Hepatocyte (in vitro differentiated cells): ENCODE results near the gene CDC42EP2.

Experiments used
- CTCF ChIP-seq: fragments of 200-600 bp; sonication (generic); IDR thresholded peaks from 2 replicates; pipeline ENCODE4 v1.5.1; 2016; ENCODE audit warnings: antibody characterized with exemption, mild to moderate bottlenecking; ENCODE audit not compliant: poor library complexity
- EZH2phosphoT487 ChIP-seq: fragments of 200-600 bp; sonication (generic); IDR thresholded peaks from one replicate; pipeline ENCODE4 v1.6.1; 2018; ENCODE audit warnings: antibody characterized with exemption, mild to moderate bottlenecking, low read depth, moderate library complexity; ENCODE audit not compliant: unreplicated experiment, severe bottlenecking

DNA sequence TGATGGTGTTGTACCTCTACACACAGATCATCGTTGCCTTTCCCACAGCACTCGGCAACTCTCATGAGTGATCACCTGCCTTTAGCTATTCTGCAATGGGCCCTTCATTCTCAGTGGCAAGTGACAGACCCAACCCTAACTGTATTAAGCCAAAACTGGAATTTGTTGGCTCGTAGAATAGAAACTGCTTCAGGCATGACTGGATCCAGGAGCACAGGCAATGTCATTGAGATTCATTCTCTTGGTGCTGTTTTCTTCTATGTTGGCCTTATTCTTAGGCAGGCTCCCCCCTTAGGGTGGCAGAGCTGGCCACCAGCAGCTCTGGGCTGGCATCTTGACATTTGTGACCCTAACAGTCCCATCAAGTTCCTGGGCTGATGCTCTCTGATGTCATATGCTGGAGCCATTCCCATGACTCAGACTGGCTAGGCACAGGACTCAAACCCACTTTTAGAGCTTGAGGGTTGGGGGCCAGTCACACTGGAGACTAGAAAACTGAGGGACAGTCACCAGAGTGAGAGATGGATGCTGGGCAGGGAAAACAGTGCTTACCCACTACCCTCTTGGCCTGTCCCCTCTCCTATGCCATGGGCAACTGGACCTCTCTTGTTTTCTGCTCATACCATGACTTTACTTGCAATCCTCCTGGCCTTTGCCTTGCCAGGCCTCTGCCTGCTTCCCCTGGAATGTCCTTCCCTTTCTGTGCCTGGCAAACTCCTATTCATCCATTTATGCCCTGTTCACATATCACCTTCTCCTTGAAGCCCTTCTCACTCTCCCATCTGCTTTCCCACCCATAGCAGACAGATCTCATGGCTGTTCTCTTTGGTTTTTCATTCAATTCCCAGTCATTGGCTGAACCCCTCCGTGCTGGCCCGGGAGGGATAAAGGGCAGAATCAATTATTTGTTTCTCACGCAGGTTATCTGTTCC, 7.1 kb upstream of the CDC42EP2 start:
- TF ChIP-seq CTCF: no peak
- no peak for TF ChIP-seq EZH2phosphoT487
